KMS-11 (cell line): ENCODE results near the gene RTN4R.

ENCODE experiments used
- H2AFZ ChIP-seq: fragments of 200-600 bp; sonication (generic); 2 replicates; pipeline ENCODE4 v1.6.1; 2016; ENCODE audit warnings: antibody characterized with exemption, mixed run types, low read depth
- H3K27ac ChIP-seq: fragments of 200-600 bp; sonication (generic); 2 replicates; pipeline ENCODE4 v1.6.1; 2016; ENCODE audit warnings: mild to moderate bottlenecking, mixed run types
- H3K27me3 ChIP-seq: fragments of 200-600 bp; sonication (generic); 2 replicates; pipeline ENCODE4 v1.6.1; 2017; ENCODE audit warnings: mild to moderate bottlenecking, low read depth, mixed run types, moderate library complexity; ENCODE audit not compliant: insufficient read depth
- H3K36me3 ChIP-seq: fragments of 200-600 bp; sonication (generic); 2 replicates; pipeline ENCODE4 v1.6.1; 2017; ENCODE audit warnings: mild to moderate bottlenecking, mixed run types; ENCODE audit not compliant: insufficient read depth
- H3K4me1 ChIP-seq: fragments of 200-600 bp; sonication (generic); 2 replicates; pipeline ENCODE4 v1.6.1; 2016; ENCODE audit warnings: mild to moderate bottlenecking, low read depth, mixed run types; ENCODE audit not compliant: poor library complexity, severe bottlenecking
- H3K4me2 ChIP-seq: fragments of 200-600 bp; sonication (generic); 2 replicates; pipeline ENCODE4 v1.7.0; 2016; ENCODE audit warnings: mild to moderate bottlenecking, mixed run types
- H3K4me3 ChIP-seq: fragments of 200-600 bp; sonication (generic); IDR thresholded peaks from 2 replicates; pipeline ENCODE4 v1.6.1; 2017; ENCODE audit warnings: low read depth, low read length, mixed read lengths; ENCODE audit not compliant: insufficient read depth
- H3K79me2 ChIP-seq: fragments of 200-600 bp; sonication (generic); 2 replicates; pipeline ENCODE4 v1.6.1; 2016; ENCODE audit warnings: low read depth, mixed run types; ENCODE audit not compliant: insufficient read depth
- H3K9ac ChIP-seq: fragments of 200-600 bp; sonication (generic); 2 replicates; pipeline ENCODE4 v1.6.1; 2016; ENCODE audit warnings: mild to moderate bottlenecking, mixed run types
- H4K20me1 ChIP-seq: fragments of 200-600 bp; sonication (generic); 2 replicates; pipeline ENCODE4 v1.6.1; 2016; ENCODE audit warnings: mild to moderate bottlenecking, mixed run types; ENCODE audit not compliant: insufficient read depth
- TF ChIP-seq, protein P1 (sequence below): fragments of 200-600 bp; sonication (generic); conservative IDR thresholded peaks from 2 replicates; pipeline ENCODE4 v1.6.1; 2017; ENCODE audit warnings: low read depth, mild to moderate bottlenecking, antibody characterized with exemption, low read length, moderate library complexity, mixed read lengths

Gene RTN4R

DNA sequence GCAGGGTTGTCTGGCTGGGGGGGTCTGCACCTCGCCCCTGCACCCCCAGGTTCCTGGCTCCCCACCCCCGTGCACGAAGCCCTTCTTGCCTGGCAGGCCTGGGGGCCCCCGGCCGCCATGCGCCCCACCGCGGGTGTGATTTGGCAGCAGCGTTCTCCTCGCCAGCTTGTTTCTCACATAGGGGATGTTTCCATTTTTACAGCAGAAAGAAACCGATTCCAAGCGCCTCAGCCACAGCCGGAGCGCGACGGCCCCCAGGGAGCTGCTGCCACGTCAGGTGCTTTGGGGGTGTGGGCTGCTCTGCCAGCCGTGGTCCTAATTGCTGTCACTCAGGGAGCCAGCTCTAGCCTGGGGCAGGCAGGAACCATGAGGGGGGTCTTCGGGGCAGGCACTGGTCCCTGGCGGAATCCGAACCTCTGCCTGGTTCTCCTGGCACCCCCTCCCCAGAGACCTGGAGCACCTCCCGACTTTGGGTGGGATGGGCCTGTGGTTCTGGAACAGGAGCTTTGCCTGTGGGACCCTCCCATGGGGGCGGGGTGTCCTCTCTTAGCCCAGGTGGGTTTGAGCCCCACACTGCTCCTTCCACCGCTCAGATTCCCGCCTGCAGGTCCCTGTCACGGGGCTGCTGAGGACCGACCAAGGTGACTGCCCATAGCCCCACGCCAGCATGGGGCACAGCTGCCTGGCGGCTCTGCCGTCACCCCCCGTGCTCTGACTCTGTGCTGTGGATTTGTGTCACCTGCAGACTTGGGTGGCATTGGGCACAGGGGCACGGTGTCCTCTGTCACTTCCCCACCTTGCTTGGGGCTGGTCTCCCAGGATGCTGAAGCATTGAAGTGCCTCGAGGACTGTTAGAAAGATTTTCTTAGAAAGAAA lies 54.0 kb downstream of the RTN4R start:
- Histone ChIP-seq H3K4me2 (no peak overlapping the region), H3K27ac (no peak overlapping the region), H2AFZ (no peak overlapping the region), H3K4me3 (no peak overlapping the region), H3K36me3 (no peaks in the 10 kb centered on the region), H4K20me1 (no peaks in the 10 kb centered on the region), H3K9ac (no peak overlapping the region), H3K79me2 (no peaks in the 10 kb centered on the region), H3K4me1 (no peaks in the 10 kb centered on the region), H3K27me3 (peaks cover 77% of the 10 kb centered on the region)
- TF ChIP-seq, protein P1, sequence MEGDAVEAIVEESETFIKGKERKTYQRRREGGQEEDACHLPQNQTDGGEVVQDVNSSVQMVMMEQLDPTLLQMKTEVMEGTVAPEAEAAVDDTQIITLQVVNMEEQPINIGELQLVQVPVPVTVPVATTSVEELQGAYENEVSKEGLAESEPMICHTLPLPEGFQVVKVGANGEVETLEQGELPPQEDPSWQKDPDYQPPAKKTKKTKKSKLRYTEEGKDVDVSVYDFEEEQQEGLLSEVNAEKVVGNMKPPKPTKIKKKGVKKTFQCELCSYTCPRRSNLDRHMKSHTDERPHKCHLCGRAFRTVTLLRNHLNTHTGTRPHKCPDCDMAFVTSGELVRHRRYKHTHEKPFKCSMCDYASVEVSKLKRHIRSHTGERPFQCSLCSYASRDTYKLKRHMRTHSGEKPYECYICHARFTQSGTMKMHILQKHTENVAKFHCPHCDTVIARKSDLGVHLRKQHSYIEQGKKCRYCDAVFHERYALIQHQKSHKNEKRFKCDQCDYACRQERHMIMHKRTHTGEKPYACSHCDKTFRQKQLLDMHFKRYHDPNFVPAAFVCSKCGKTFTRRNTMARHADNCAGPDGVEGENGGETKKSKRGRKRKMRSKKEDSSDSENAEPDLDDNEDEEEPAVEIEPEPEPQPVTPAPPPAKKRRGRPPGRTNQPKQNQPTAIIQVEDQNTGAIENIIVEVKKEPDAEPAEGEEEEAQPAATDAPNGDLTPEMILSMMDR = no peak

DNA sequence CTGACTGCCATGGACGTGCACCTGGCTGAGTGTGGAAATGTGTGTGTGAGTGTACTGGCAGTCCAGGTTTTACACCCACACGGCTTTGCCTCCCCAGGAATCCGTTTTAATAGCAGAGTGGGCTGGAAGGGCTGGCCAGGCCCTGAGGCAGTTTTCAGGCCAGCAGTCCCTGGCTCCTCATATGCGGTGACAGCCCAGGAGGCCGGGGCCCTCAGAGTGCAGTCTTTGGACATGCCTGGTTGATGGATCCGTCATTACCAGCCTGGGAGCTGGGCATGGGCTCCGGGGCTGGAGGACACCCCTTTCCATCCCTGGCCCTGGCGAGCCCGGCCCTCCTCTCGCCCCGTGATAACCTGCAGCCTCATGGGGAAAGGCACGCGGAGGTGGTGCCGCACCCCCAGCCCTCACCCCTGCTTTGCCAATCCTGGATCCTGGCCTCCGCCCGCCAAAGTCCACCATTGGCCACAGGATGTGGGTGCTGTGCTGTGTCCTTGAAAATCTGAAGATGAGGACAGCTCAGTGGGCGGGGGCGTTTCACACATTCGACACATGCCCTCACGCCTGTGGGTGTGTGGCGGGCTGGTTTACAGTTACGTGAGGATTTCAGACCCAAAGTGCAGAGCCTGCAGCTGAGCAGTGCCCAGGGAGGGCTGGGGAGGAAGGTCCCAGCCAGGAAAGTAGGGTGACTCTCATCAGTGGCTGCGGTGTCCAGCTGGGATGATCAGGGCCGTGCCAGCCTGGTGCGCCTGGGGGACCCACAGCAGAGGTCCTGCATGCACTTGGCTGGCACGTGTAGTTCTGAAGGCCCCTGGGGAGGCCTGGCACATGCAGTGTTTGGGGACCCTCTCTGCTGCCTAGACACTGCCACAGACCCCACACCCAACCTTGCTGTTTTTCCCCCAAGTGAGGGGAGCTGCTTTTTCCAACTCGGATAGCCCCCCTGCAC lies 55.1 kb downstream of the RTN4R start:
- Histone ChIP-seq H3K4me2 (no peak overlapping the region), H3K9ac (no peak overlapping the region), H2AFZ (no peak overlapping the region), H3K79me2 (no peaks in the 10 kb centered on the region), H4K20me1 (no peaks in the 10 kb centered on the region), H3K4me1 (no peaks in the 10 kb centered on the region), H3K4me3 (no peak overlapping the region), H3K27ac (no peak overlapping the region), H3K27me3 (peaks cover 71% of the 10 kb centered on the region), H3K36me3 (no peaks in the 10 kb centered on the region)
- TF ChIP-seq, protein P1 = no peak

DNA sequence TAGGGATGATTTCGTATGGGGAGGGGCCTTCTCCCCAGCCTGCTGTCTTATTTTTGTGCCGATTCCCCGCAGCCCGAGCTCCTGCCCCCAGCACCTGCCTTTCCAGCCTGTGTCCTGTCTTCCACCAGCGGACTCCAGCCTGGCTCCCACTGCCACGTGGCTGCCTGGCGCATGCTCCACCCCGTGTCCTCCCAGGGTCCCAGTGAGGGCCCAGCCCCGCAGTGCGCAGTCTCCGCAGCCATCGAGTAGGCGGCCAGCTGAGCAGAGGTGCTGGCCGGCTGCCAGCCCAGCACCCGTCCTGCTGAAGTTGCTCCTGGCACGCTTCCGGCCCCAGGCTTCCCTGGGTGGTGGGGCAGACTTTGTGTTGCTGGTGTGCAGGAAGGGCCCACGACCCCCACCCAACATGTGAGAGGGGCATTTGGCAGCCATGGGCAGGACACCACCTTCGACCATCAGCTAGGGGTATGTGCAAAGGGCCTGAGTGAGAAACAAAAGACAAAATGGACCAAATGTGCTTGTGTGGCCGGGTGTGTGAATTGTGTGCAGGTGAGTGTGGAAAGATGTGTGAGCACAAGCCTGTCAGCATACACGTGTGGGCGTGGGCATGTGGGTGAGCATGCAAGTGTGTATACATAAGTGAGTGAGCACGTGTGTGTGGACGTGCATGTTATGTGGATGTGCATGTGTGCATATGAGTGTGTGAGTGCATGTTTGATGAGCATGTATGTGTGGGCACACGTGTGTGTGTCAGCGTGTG lies 55.9 kb downstream of the RTN4R start:
- H3K4me2 ChIP-seq = no peak overlapping the region
- TF ChIP-seq, protein P1 = no peak
- no peaks in the 10 kb centered on the region for H4K20me1 ChIP-seq
- no peak overlapping the region for H3K27ac ChIP-seq
- peaks cover 69% of the 10 kb centered on the region for H3K27me3 ChIP-seq
- H2AFZ ChIP-seq = no peak overlapping the region
- H3K4me3 ChIP-seq = no peak overlapping the region
- H3K79me2 ChIP-seq = no peaks in the 10 kb centered on the region
- no peaks in the 10 kb centered on the region for H3K4me1 ChIP-seq
- no peak overlapping the region for H3K9ac ChIP-seq
- H3K36me3 ChIP-seq = no peaks in the 10 kb centered on the region

DNA sequence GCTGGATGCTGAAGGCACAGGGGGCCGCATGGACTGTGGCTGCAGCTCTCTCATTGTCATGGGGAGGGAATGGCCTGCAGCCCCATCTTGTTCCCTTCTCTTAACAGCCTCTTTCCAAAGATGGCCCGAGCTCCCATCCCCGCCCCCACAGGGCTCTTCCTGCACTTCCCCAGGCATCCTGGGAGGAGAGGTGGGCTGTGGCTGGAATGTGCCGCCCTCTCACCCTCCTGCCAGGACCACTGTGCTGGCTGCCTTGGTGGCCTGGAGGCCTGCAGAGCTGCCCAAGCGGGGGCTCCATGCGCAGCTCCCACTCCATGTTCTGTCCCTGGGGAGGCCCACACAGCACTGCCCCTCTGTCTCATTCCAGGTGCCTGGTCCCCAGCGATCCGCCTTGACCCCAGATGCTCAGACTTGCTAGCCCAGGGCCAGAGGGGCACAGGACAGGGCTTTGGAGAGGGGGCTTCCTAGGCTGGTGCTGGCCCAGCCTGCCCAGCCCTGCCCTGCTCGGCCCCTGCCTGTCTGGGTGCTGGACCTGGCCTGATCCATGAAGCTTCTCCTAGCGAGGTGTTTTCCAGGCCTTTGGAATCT lies 56.6 kb downstream of the RTN4R start:
- Histone ChIP-seq H3K4me3 (no peak overlapping the region), H3K27ac (no peak overlapping the region), H3K4me1 (no peaks in the 10 kb centered on the region), H4K20me1 (no peaks in the 10 kb centered on the region), H3K4me2 (no peak overlapping the region), H3K9ac (no peak overlapping the region), H3K79me2 (no peaks in the 10 kb centered on the region), H3K27me3 (peaks cover 62% of the 10 kb centered on the region), H3K36me3 (no peaks in the 10 kb centered on the region), H2AFZ (no peak overlapping the region)
- TF ChIP-seq, protein P1 = no peak
